Femur (tissue), 1 donor: ENCODE data around the gene FAM229A.
A peak's percentile ranks its signal among the peaks of the same experiment; 100 is the strongest.
"Not testable (repeated sequence)": the region's sequence is repeated elsewhere in the genome, so short reads cannot be mapped to it uniquely, and the experiment has no call there.

ENCODE experiments used
- DNase-seq: peaks from one replicate; pipeline ENCODE4 v3.0.0-alpha.2; 2017

Gene FAM229A

DNA sequence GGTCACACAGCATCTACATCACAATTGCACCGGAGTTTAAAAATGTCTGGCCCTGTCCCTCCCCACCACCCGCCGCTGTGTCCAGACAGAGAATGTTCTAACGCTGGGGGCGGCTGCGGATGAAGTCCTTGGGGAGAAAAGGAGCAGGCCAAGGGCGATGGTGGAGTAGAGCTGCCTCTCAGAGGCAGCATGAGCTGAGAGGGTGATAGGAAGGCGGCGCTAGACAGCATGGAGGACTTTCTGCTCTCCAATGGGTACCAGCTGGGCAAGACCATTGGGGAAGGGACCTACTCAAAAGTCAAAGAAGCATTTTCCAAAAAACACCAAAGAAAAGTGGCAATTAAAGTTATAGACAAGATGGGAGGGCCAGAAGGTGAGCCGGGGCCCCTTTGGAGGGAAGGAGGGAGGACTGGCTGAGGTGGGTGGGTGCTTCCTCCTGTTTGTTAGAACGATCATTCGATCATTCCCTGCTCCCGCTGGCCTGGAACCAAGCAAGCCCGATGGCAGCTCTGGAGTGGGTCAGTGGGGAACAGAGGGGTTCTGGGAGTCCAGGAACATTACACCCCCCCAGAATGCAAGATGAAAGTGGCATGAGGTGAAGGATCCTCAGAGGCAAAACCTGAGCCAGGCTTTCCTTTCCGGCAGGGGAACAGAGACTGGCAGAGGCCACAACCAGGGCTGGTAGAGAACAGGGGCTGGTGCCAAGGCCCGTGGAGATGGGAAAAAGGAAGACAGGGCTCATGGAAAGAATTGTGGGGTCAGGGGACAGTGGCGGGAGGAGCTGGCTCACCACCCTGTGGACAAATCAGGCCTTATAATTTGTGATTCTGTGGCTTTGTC lies at the start of gene FAM229A, which contains the start of gene TSSK3:
Gene FAM229A (minus strand): TSS at position 12 of the 840 bp plus-strand sequence. CDS start 394 bp downstream, outside the sequence.
Gene TSSK3 (plus strand): TSS at position 66 of the 840 bp plus-strand sequence. CDS start 163 bp downstream, at position 229.
- no peak for DNase-seq

DNA sequence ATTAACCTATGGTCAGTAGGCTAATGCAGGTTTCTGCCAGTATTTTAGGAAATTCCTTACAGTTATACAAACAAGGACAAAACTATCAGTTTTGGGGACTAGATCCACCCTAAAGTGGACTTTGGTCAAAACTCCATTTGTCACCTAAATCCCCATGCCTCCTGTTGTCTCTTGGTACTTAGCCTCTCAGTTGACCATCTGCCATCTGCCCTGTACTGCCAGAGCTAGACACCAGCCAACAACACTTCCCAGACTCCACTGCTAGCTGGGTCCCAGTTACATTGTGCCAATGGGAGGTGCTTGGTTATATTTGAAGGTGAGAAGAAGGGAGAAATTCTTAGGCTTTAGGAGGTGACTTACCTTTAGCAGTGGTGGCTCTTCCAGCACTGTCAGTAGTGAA lies 49.0 kb upstream of the FAM229A start:
- DNase-seq = no peak

GRCh38 chr1:32406629-32407111 lies 44.4 kb upstream of the FAM229A start:
- DNase-seq = no peak

DNA sequence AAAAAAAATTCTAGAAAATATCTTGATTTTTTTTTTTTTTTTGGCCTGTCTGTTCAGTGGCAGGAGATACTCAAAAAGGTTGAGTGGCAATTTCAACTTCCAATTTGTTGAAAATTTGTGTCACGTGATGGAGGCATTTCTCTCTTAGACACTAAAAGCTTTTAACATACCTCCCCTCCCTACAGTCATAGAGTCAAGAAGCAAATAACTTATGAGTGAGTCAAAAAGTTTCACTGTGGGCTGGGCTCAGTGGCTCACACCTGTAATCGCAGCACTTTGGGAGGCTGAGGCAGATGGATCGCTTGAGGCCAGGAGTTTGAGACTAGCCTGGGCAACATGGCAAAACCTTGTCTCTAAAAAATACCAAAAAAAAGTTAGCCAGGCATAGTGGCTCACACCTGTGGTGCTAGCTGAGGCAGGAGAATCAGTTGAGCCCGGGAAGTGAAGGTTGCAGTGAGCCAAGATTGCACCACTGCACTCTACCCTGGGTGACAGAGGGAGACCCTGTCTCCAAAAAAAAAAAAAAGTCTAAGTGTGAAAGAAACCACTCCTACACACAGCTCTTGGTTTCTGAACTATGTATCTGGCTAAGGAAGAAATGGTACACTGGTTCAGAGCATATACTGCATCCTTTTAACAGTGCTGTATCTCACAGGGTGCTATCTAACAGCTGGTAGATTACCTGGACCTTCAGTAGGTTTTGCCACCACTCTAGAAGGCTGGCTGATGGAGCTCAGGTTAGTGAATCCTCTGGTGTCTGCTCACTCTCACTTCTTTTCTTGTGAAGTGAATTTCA lies 43.6 kb upstream of the FAM229A start:
- no peak for DNase-seq

GRCh38 chr1:32404946-32405345 lies 42.7 kb upstream of the FAM229A start:
- no peak for DNase-seq

- peak; percentile 87 for DNase-seq
These were observed 38.8 kb upstream of the FAM229A start for GRCh38 chr1:32400876-32401631.

- DNase-seq = no peak
These were observed 37.6 kb upstream of the FAM229A start for GRCh38 chr1:32399843-32400242.

DNA sequence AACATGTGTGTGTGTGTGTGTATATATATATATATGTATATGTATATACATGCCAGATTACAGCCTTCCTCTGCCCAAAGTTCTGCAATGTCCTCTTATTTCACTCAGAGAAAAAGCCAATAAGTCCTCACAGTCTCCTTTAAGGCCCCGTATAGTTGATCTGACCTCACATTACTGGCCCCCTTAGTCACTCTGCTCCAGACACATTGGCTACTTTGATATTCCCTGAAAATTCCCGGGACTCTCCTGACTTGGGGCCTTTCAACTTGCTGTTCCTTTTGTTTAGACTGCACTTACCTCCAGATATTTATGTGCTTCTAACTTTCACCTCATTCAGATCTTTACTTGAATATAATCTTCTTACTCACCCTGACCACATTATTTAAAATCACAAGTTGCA lies 36.1 kb upstream of the FAM229A start:
- no peak for DNase-seq

- DNase-seq = not testable (repeated sequence)
These were observed 34.2 kb upstream of the FAM229A start for GRCh38 chr1:32396524-32396923.

DNA sequence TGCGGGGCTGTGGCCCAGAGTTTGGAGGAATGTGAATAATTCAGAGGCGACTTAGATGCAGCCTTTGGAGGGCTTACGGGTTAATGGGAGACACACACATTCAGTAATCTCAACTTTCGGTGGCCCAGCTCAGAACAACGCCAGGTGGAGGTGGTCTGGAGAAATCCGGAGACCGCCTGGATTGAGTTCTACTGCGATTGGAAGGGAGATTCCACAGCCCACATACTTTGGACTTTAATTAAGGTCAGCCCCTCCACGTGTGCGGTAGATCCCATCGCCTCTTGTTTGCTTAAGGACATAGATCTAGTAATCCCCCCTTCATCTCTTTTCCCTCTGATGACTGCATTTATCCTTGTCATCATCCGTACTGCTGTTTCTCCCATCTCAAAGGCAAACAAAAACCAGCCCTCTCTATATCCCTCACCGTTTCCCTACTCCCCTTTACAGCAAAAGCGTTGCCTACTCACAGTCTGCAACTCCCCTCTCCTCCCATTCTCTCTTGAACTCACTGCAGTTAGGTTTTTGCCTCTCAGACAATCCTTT lies 32.7 kb upstream of the FAM229A start:
- no peak for DNase-seq

DNA sequence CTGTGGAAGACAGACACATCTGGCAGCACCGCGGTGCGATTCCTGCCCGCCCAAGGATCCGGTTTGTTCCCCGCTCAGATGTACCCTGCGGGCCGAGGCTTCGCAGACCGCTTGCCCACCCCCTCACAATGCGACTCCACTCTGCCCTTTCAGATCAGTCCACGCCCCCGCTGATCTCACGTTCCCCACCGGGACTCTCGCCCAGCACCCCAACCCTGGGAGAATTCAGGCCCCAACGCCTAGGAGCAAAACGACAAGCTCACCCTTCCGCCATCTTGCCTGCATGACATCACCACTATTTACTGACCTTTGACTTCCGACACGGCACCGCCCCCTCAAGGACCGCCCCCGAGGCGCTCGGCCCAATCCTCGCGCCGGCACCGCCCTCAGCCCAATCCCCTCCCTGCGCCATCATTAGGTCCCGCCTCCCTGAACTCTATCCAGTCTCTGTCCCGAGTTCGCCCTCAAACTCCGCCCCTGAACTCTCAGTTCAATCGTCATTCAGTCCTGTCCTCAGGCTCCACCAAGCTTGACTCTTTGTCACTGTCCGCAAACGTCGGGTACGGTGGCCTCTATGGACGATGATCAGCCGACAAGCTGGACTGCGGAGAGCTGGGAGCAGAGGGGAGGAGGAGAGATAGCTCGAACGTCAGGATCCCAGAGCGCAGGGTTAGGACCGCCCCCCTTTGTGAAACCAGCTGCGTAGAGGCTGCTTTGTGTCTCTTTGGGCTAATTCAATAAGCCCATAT lies 32.0 kb upstream of the FAM229A start, which contains the start of gene BSDC1:
Gene BSDC1 (minus strand): TSS at position 301 of the 749 bp plus-strand sequence. CDS start 27 bp downstream, at position 274.
- DNase-seq = peak; percentile 99

DNA sequence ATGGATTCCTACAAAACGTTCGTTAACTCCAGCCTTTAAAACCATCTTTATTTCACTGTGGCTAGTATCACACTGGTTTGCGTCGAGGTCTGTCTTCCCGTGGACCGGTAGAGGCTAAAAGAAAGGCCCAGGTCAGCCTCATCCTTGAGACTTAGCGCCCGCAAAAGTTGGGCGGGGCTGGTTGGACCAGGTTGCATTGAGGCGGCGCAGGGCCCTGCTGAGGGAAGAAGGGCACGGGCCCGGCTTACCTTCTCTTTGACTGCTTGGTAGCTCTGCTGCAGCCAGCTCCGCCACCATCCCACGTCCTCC lies 31.5 kb upstream of the FAM229A start:
- DNase-seq = no peak

- DNase-seq = no peak
These were observed 30.9 kb upstream of the FAM229A start for GRCh38 chr1:32393136-32393535.

GRCh38 chr1:32392325-32392724 lies 30.0 kb upstream of the FAM229A start:
- no peak for DNase-seq

DNA sequence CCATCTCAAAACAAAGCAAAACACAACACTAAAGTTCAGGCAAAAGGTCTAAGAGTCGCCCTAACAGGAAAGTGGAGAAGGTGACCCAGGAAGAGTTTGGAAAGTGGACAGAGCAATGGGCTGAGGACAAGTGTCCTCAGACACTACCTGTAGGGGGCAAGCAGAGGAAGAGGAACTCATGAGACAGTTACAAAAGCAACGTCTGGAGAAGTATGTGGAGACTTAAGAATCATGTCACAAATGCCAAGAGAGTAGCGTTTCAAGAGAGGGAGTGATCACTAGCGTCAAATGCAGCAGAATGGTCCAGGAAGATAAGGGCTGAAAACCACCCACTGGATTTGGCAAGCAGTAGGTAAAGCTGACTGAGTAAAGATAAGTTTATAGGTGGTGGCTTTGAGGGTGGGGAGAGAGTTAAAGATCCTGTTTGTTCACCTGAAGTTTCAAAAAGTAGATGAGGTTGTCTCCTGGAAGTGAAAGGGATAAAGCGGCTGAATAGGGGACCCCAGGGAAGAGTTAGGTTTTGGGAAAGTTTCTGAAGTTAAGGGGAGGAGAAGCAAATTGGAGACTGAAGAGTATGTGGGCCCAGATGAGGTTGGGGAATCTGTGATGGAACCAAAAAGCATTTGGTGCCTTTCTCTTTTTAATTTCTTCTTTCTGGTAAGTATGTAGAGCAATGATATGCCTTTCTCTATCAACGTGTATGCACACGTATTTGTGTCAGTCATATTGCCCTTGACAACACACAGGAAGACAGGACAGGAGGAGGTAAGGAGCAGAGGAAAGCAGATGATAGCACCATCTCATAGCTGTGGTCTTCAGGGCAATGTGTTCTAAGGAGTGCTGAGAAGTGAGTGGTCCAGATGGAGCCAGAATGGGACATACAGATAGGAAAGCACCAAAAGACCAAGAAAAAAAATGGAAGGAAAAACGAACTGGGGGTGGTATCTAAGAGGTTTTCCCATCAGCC lies 28.9 kb upstream of the FAM229A start:
- no peak for DNase-seq

GRCh38 chr1:32388641-32389040 lies 26.4 kb upstream of the FAM229A start:
- DNase-seq = no peak

GRCh38 chr1:32386676-32387392 lies 24.5 kb upstream of the FAM229A start:
- no peak for DNase-seq

- DNase-seq = no peak
These were observed 17.8 kb upstream of the FAM229A start for GRCh38 chr1:32380057-32380456.

GRCh38 chr1:32377541-32378220 lies 15.4 kb upstream of the FAM229A start:
- no peak for DNase-seq
